ENCODE data around the gene TBX10.
"Not testable (repeated sequence)": the region's sequence is repeated elsewhere in the genome, so short reads cannot be mapped to it uniquely, and the experiment has no call there.

TBX10 gene

DNA sequence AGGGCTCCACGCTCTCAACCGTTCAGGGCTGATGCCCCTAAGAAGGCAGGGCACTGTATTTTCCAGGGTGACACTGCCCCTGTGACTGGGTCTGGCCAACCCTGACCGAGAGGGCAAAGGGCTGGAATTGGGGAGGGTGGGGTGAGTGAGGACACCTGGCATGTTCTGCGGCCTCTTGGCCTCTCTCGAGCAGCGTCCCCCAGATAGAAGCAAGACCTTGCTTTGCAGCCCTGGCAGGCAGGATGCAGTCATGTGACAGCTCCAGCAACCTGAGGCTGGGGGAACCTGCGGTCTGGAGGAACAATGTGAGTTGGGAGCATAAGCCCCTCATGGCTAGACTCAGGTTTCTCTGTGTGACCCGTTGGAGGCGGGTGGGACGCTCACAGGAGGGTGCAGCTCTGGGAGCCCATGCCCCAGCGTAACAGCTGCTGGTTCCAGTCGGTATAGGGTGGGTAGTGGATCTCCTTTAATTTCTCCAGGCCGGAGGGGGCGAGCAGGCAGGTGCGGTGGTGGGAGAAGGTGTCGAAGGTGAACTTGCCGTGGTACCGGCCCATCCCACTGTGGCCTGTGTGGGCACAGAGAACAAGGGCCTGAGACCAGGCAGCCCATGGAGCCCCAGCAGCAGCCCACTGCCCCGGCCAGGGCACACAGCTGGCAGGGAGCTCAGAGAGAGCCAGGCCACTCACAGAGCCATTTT, 23.4 kb upstream of the TBX10 start:
- no peaks in the 10 kb centered on the region for H3K4me1 ChIP-seq (ENCODE audit: control insufficient read depth in 1 of 2, insufficient read depth in 2 of 2, low read length in 2 of 2)

DNA sequence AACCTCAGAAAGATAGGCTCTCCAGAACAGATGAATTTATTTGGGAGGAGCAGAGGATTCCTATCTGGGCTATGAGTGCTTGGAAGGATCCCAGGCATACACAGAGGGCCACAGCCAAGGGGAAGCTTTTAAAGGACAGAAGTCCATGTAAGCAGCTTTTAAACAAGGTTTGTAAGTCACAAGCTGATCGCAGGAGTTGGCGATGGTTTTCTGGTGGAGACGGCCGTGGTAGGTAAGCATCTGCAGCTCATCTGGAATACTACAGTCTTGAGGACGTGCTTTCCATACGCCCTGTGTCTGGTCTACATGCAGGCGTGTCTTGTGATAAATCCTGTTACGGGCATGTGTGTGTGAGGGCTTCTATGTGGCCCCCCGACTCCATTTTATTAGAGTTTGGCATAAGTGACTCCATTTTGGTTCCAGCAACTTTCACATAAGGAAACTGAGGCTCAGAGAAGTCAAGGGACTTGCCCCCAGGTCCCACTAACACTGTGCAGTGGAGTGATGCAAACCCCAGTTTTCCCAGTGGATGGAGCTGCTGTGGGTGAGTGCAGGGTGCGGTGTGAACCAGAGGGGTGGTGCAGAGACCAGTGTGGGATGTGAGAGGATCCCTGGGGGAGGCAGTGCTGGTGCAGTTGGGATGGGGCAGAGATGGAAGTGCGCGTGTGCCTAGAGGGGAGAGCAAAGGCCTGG, 22.7 kb upstream of the TBX10 start:
- no peaks in the 10 kb centered on the region for H3K9me3 ChIP-seq (ENCODE audit: control insufficient read depth in 1 of 2, low read length in 2 of 2)
- H3K27ac ChIP-seq (ENCODE audit: low read length): no peak overlapping the region
- H3K36me3 ChIP-seq (ENCODE audit: control insufficient read depth in 1 of 2, insufficient read depth in 2 of 2, low read length in 2 of 2): no peaks in the 10 kb centered on the region
- H3K4me1 ChIP-seq (ENCODE audit: control insufficient read depth in 1 of 2, insufficient read depth in 2 of 2, low read length in 2 of 2): no peaks in the 10 kb centered on the region
- no peaks in the 10 kb centered on the region for H3K27me3 ChIP-seq (ENCODE audit: low read depth, low read length)
- no peak overlapping the region for H3K4me3 ChIP-seq (ENCODE audit: low read depth in 1 of 2, low read length in 2 of 2)

More for the DNA sequence above, 23.4 kb upstream of the TBX10 start:
- no peak overlapping the region for H3K4me3 ChIP-seq (ENCODE audit: low read depth in 1 of 2, low read length in 2 of 2)
- H3K27ac ChIP-seq (ENCODE audit: low read length): no peak overlapping the region
- no peaks in the 10 kb centered on the region for H3K27me3 ChIP-seq (ENCODE audit: low read depth, low read length)
- no peaks in the 10 kb centered on the region for H3K9me3 ChIP-seq (ENCODE audit: control insufficient read depth in 1 of 2, low read length in 2 of 2)
- H3K36me3 ChIP-seq (ENCODE audit: control insufficient read depth in 1 of 2, insufficient read depth in 2 of 2, low read length in 2 of 2): no peaks in the 10 kb centered on the region

DNA sequence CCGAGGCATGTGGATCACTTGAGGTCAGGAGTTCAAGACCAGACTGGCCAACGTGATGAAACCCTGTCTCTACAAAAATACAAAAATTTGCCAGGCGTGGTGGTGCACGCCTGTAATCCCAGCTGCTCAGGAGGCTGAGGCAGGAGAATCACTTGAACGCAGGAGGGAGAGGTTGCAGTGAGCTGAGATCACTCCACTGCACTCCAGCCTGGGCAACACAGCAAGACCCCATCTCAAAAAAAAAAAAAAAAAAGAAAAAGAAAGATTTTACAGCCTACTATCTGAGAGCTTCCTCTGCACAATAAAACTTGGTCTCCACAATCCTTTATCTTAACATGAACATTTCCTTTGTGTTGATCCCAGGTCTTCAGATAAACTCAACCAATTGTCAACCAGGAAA, 21.2 kb upstream of the TBX10 start:
- not testable (repeated sequence) for H3K36me3 ChIP-seq (ENCODE audit: control insufficient read depth in 1 of 2, insufficient read depth in 2 of 2, low read length in 2 of 2); H3K4me3 ChIP-seq (ENCODE audit: low read depth in 1 of 2, low read length in 2 of 2); H3K4me1 ChIP-seq (ENCODE audit: control insufficient read depth in 1 of 2, insufficient read depth in 2 of 2, low read length in 2 of 2); H3K27me3 ChIP-seq (ENCODE audit: low read depth, low read length); H3K9me3 ChIP-seq (ENCODE audit: control insufficient read depth in 1 of 2, low read length in 2 of 2); H3K27ac ChIP-seq (ENCODE audit: low read length)

DNA sequence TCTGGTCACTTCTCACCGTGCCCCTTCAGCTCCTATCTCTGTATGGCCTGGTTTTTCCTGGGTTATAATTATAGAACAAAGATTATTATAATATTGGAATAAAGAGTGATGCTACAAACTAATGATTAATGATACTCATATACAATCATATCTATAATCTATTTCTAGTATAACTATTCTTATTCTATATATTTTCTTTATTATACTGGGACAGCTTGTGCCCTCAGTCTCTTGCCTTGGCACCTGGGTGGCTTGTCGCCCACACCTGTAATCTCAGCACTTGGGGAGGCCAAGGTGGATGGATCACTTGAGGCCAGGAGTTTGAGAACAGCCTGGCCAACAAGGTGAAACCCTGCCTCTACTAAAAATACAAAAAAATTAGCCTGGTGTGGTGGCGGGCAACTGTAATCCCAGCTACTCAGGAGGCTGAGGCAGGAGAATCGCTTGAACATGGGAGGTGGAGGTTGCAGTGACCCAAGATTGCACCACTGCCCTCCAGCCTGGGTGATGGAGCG, 20.1 kb upstream of the TBX10 start:
- H3K4me1 ChIP-seq (ENCODE audit: control insufficient read depth in 1 of 2, insufficient read depth in 2 of 2, low read length in 2 of 2); H3K27me3 ChIP-seq (ENCODE audit: low read depth, low read length); H3K4me3 ChIP-seq (ENCODE audit: low read depth in 1 of 2, low read length in 2 of 2); H3K27ac ChIP-seq (ENCODE audit: low read length); H3K36me3 ChIP-seq (ENCODE audit: control insufficient read depth in 1 of 2, insufficient read depth in 2 of 2, low read length in 2 of 2); H3K9me3 ChIP-seq (ENCODE audit: control insufficient read depth in 1 of 2, low read length in 2 of 2): not testable (repeated sequence)

DNA sequence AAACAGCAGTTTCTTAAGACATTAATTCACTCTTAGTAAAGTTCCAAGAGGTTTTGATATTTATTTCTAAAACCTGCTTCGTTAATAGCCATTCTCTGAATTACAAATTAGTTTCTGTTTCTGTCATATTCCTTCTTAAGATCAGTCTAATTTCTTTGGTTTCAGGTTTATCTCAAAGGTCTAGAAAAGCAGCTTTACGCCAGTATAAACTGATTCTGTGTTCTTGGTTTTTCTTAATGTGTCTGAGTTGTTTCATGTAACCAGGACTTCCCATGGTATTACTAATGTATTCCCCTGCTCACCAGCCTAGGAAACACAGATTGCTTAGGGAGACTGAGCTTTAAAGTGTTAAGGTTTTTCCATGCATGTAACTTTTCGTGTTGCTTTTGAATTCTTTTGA, 17.7 kb upstream of the TBX10 start:
- H3K27me3 ChIP-seq (ENCODE audit: low read depth, low read length): no peaks in the 10 kb centered on the region
- H3K36me3 ChIP-seq (ENCODE audit: control insufficient read depth in 1 of 2, insufficient read depth in 2 of 2, low read length in 2 of 2): no peaks in the 10 kb centered on the region
- no peaks in the 10 kb centered on the region for H3K9me3 ChIP-seq (ENCODE audit: control insufficient read depth in 1 of 2, low read length in 2 of 2)
- H3K4me3 ChIP-seq (ENCODE audit: low read depth in 1 of 2, low read length in 2 of 2): no peak overlapping the region
- no peaks in the 10 kb centered on the region for H3K4me1 ChIP-seq (ENCODE audit: control insufficient read depth in 1 of 2, insufficient read depth in 2 of 2, low read length in 2 of 2)
- H3K27ac ChIP-seq (ENCODE audit: low read length): no peak overlapping the region

DNA sequence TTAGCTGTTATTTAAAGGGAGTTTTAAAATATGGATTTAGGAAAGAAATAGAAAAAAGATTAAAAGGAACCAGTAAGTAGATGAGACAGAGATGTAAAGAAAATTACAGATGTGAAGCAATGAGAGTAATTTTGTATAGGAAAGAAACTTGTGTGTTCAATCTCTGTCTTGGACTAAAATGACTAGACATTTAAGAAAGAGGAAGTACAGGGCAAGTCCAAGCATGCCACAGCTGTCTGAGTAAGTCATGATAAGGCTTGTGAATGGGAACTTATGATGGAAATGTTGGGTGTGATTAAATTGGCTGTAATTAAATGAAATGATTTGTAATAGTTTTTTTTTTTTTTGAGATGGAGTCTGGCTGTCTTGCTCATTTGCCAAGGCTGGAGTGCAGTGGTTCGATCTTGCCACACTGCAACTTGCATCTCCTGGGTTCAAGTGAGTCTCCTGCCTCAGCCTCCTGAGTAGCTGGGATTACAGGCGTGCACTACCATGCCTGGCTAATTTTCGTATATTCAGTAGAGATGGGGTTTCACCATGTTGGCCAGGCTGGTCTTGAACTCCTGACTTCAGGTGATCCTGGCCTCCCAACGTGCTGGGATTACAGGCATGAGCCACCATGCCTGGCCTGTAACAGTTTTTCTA, 16.8 kb upstream of the TBX10 start:
- H3K27ac ChIP-seq (ENCODE audit: low read length): no peak overlapping the region
- H3K36me3 ChIP-seq (ENCODE audit: control insufficient read depth in 1 of 2, insufficient read depth in 2 of 2, low read length in 2 of 2): no peaks in the 10 kb centered on the region
- no peak overlapping the region for H3K4me3 ChIP-seq (ENCODE audit: low read depth in 1 of 2, low read length in 2 of 2)
- no peaks in the 10 kb centered on the region for H3K9me3 ChIP-seq (ENCODE audit: control insufficient read depth in 1 of 2, low read length in 2 of 2)
- H3K27me3 ChIP-seq (ENCODE audit: low read depth, low read length): no peaks in the 10 kb centered on the region
- H3K4me1 ChIP-seq (ENCODE audit: control insufficient read depth in 1 of 2, insufficient read depth in 2 of 2, low read length in 2 of 2): no peaks in the 10 kb centered on the region

DNA sequence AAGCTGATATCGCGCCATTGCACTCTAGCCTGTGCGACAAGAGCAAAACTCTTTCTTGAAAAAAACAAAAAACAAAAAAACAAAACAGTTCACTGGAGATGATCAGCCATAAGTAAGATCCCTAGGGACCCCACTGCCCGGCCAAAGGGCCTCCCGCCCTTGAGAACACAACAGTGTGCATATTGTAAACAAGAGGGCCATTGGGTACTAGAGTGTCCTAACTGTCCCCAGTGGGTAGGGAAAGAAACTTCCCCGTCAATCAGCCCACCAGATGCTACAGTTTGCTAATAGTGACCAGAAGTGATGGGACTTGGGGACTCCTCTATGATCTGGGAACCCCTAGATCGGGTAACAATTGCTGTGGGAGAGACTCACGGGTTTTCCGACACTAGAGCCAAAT, 14.7 kb upstream of the TBX10 start:
- Histone ChIP-seq H3K27ac (ENCODE audit: low read length) (no peak overlapping the region), H3K4me3 (ENCODE audit: low read depth in 1 of 2, low read length in 2 of 2) (no peak overlapping the region), H3K9me3 (ENCODE audit: control insufficient read depth in 1 of 2, low read length in 2 of 2) (no peaks in the 10 kb centered on the region), H3K36me3 (ENCODE audit: control insufficient read depth in 1 of 2, insufficient read depth in 2 of 2, low read length in 2 of 2) (no peaks in the 10 kb centered on the region), H3K27me3 (ENCODE audit: low read depth, low read length) (no peaks in the 10 kb centered on the region), H3K4me1 (ENCODE audit: control insufficient read depth in 1 of 2, insufficient read depth in 2 of 2, low read length in 2 of 2) (no peaks in the 10 kb centered on the region)

DNA sequence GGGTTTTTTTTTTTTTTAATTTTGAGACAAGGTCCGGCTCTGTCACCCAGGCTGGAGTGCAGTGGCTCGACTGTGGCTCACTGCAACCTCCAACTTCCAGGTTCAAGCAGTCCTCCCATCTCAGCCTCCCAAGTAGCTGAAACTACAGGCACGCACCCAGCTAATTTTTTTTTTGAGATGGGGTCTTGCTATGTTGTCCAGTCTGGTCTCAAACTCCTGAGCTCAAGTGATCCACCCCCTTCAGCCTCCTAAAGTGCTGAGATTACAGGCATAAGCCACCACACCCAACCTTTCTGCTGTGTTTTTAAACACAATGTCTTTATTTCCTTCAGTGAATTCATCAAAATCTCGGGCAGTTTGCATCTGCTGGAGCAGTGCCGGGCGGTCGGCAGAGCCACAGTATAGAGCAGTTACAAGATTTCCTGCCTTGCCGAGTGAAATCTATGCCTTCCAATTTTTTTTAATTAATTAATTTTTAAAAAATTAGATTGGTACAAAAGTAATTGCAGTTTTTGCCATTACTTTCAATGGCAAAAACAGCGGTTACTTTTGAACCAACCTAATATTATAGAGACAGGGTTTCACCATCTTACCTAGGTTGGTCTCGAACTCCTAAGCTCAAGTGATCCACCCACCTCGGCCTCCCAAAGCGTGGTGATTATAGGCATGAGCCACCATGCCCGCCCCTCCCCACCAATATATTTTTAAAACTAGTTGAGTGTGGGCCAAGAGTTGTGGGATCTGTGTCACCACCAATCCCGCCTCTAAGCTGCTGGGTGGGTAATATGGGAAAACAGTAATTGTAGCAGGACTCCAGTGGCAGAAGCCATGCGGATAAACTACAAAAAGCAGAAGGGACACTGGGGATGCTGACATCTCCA, 13.6 kb upstream of the TBX10 start:
- Histone ChIP-seq H3K4me3 (ENCODE audit: low read depth in 1 of 2, low read length in 2 of 2) (no peak overlapping the region), H3K36me3 (ENCODE audit: control insufficient read depth in 1 of 2, insufficient read depth in 2 of 2, low read length in 2 of 2) (no peaks in the 10 kb centered on the region), H3K9me3 (ENCODE audit: control insufficient read depth in 1 of 2, low read length in 2 of 2) (no peaks in the 10 kb centered on the region), H3K27me3 (ENCODE audit: low read depth, low read length) (no peaks in the 10 kb centered on the region), H3K27ac (ENCODE audit: low read length) (no peak overlapping the region), H3K4me1 (ENCODE audit: control insufficient read depth in 1 of 2, insufficient read depth in 2 of 2, low read length in 2 of 2) (no peaks in the 10 kb centered on the region)

DNA sequence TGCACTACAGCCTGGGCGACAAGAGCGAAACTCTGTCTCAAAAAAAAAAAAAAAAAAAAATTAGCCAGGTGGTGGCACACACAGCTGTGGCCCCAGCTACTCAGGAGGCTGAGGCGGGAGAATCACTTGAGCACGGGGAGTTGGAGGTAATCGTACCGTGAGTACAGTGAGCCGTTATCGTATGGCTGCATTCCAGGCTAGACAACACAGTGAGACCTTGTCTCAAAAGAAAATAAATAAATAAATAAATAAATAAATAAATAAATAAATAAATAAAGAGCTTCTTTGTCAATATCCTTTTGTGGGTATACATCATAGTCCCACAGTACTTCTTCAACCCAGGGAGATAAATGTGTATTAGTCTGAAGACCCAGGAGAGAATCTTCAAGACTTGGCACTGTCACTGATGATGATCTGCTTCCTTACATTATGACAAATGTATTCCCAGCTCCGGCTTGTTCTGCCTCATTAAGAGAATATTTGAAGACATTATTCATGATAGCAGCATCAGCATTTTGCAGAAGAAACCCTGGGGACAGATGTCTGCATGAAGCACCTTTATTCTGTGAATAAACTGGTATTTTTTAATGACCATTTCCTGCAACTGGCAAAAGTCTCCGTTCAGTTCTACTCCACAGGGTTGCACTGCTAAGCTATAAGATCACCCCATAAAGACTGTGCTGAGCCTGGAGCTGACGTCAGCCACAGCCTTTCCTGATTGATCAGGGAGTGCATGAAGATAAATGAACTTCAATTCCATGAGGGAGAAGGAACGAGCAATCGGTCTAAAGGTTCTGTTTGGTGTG, 12.6 kb upstream of the TBX10 start:
- Histone ChIP-seq H3K27ac (ENCODE audit: low read length) (no peak overlapping the region), H3K9me3 (ENCODE audit: control insufficient read depth in 1 of 2, low read length in 2 of 2) (no peaks in the 10 kb centered on the region), H3K27me3 (ENCODE audit: low read depth, low read length) (no peaks in the 10 kb centered on the region), H3K4me3 (ENCODE audit: low read depth in 1 of 2, low read length in 2 of 2) (no peak overlapping the region), H3K36me3 (ENCODE audit: control insufficient read depth in 1 of 2, insufficient read depth in 2 of 2, low read length in 2 of 2) (no peaks in the 10 kb centered on the region), H3K4me1 (ENCODE audit: control insufficient read depth in 1 of 2, insufficient read depth in 2 of 2, low read length in 2 of 2) (no peaks in the 10 kb centered on the region)

DNA sequence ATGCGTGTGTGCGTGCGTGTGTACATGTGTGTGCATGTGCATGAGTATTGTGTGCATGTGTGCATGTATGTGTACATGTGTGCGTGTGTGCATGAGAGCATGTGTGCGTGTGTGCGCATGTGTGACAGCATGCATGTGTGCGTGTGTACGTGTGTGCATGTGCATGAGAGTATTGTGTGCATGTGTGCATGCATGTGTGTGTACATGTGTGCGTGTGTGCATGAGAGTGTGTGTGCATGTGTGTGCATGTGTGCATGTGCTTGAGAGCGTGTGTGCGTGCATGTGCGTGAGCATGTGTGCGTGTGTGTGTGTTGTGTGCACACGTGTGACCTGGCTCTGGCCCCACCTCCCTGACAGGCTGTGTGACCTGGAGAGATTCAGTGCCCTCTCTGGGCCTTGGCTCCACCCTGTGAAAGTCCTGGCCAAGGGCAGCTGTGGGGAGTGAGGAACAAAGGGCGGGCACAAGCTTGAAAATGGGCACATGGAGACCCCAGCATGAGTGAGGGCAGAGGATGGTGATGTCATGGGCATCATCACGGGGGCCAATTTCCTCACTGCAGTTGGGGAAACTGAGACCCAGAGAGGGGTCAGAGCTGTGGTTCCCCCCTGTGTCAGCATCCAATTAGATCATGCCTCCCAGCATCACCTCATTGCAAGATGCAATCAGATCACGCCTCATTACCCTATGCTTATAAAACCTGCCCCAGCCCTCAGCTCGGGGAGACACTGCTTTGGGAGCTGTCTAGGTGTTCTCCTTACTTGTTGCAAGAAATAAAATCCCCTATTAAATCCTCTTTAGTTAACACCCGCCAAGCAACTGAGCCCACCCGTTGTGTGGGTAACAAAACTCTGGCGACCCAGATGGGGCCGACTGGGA, 10.3 kb upstream of the TBX10 start:
- H3K9me3 ChIP-seq (ENCODE audit: control insufficient read depth in 1 of 2, low read length in 2 of 2): no peaks in the 10 kb centered on the region
- H3K27me3 ChIP-seq (ENCODE audit: low read depth, low read length): no peaks in the 10 kb centered on the region
- peak overlapping the region; percentile 36 to 50 for H3K4me3 ChIP-seq (ENCODE audit: low read depth in 1 of 2, low read length in 2 of 2)
- peak overlapping the region; percentile 16 for H3K27ac ChIP-seq (ENCODE audit: low read length)
- no peaks in the 10 kb centered on the region for H3K4me1 ChIP-seq (ENCODE audit: control insufficient read depth in 1 of 2, insufficient read depth in 2 of 2, low read length in 2 of 2)
- no peaks in the 10 kb centered on the region for H3K36me3 ChIP-seq (ENCODE audit: control insufficient read depth in 1 of 2, insufficient read depth in 2 of 2, low read length in 2 of 2)
